HCT116 (cell line): Measurements from ENCODE around the gene NUP133. TPM values are rescaled to one million over a fixed set of nuclear protein-coding genes. Genes with fewer than 3 reads are reported as not detected.

Experiments
- ATAC-seq: fragments of 200-7000 bp; cut with Tn5 transposase; 2 replicates; pipeline ENCODE4 v1.9.1; 2020; ENCODE audit warnings: mild to moderate bottlenecking, moderate library complexity
- BruUV-seq: library from RNA; stranded (reverse); fragments of 400-500 nt; replicated peaks from 2 replicates; lab custom pipeline; 2021; lab: Mats Ljungman, UMichigan
- CTCF ChIA-PET: fragments of 300-600 bp; sonication (Branson Sonifier 250); formaldehyde crosslinking; loops from one replicate; lab custom pipeline; 2021; ENCODE audit warnings: antibody characterized with exemption; lab: Charles Lee
- POLR2A ChIA-PET: fragments of 300-600, 350-600 bp; sonication (Branson Sonifier 250); formaldehyde crosslinking; loops from one replicate; lab custom pipeline; 2021; ENCODE audit warnings: antibody characterized with exemption; lab: Charles Lee
- RAD21 ChIA-PET, 2 experiments: fragments of 300-600 bp; sonication (Branson Sonifier 250); formaldehyde crosslinking; loops; one replicate each; lab custom pipeline; 2023; ENCODE audit warnings: low total read pairs in 2 of 2; ENCODE audit not compliant: uncharacterized antibody in 2 of 2, unreplicated experiment in 2 of 2, low non-redundant PET in 1 of 2; lab: Charles Lee
- DNase-seq: peaks from one replicate; pipeline ENCODE4 v3.0.0-alpha.2; 2010; ENCODE audit warnings: low read depth, low spot score
- H2AFZ ChIP-seq: fragments of 200-600 bp; shearing (Covaris generic), sonication (generic); 2 replicates; pipeline ENCODE4 v1.6.1; 2017; ENCODE audit warnings: low read depth, mixed run types, mixed read lengths, antibody characterized with exemption, low read length; ENCODE audit not compliant: poor library complexity, severe bottlenecking
- H3K27ac ChIP-seq: 2 replicates; pipeline ENCODE4 v1.5.1; 2012; ENCODE audit warnings: low read depth, low read length
- H3K27me3 ChIP-seq: fragments of 200-600 bp; sonication (generic); 2 replicates; pipeline ENCODE4 v1.6.1; 2016; ENCODE audit warnings: mixed run types, low read length, mixed read lengths; ENCODE audit not compliant: insufficient read depth
- H3K36me3 ChIP-seq, 2 experiments: fragments of 200-500 bp in 1 of 2; fragments of 200-600 bp in 1 of 2; sonication (Bioruptor generic) in 1 of 2; sonication (generic) in 1 of 2; 2 replicates each; pipeline versions ENCODE4 v1.5.1 to v1.6.1; 2014 to 2016; ENCODE audit warnings: low read length in 2 of 2, inconsistent platforms in 1 of 2, mixed read lengths in 1 of 2, mixed run types in 1 of 2; ENCODE audit not compliant: insufficient read depth in 2 of 2, control insufficient read depth in 1 of 2
- H3K4me1 ChIP-seq, 2 experiments: fragments of 200-600 bp in 1 of 2; sonication (generic) in 1 of 2; 2 replicates each; pipeline versions ENCODE4 v1.5.1 to v1.6.1; 2012 to 2017; ENCODE audit warnings: low read length in 2 of 2, inconsistent platforms in 1 of 2, mild to moderate bottlenecking in 1 of 2, mixed read lengths in 1 of 2, mixed run types in 1 of 2, moderate library complexity in 1 of 2; ENCODE audit not compliant: insufficient read depth in 2 of 2, control insufficient read depth in 1 of 2
- H3K4me2 ChIP-seq: fragments of 200-600 bp; sonication (generic); 2 replicates; pipeline ENCODE4 v1.6.1; 2017; ENCODE audit warnings: mixed run types, low read length, mixed read lengths
- H3K4me3 ChIP-seq, 2 experiments: fragments of 200-600 bp in 1 of 2; sonication (generic) in 1 of 2; replicated peaks in 1 of 2; 2 replicates each; pipeline ENCODE4 v1.5.1; 2011 to 2016; ENCODE audit warnings: low read length in 2 of 2, control low read depth in 1 of 2, low read depth in 1 of 2, mild to moderate bottlenecking in 1 of 2, mixed read lengths in 1 of 2, mixed run types in 1 of 2
- H3K79me2 ChIP-seq: fragments of 200-600 bp; sonication (generic); 2 replicates; pipeline ENCODE4 v1.6.1; 2017; ENCODE audit warnings: mild to moderate bottlenecking, mixed run types, low read length, moderate library complexity, mixed read lengths; ENCODE audit not compliant: insufficient read depth
- H3K9ac ChIP-seq: fragments of 200-600 bp; sonication (generic); 2 replicates; pipeline ENCODE4 v1.6.1; 2016; ENCODE audit warnings: low read length, mixed read lengths
- H3K9me2 ChIP-seq: fragments of 200-600 bp; sonication (generic), shearing (Covaris generic); 2 replicates; pipeline ENCODE4 v1.6.1; 2017; ENCODE audit warnings: mixed run types, mild to moderate bottlenecking, moderate library complexity; ENCODE audit not compliant: insufficient read depth
- H3K9me3 ChIP-seq, 2 experiments: fragments of 200-500 bp in 1 of 2; fragments of 200-600 bp in 1 of 2; sonication (Bioruptor generic) in 1 of 2; sonication (generic) in 1 of 2; 2 replicates each; pipeline ENCODE4 v1.6.1; 2014 to 2017; ENCODE audit warnings: low read length in 2 of 2, mixed read lengths in 2 of 2, inconsistent platforms in 1 of 2, low read depth in 1 of 2, mild to moderate bottlenecking in 1 of 2, mixed run types in 1 of 2, moderate library complexity in 1 of 2; ENCODE audit not compliant: control insufficient read depth in 1 of 2, insufficient read depth in 1 of 2
- H4K20me1 ChIP-seq: fragments of 200-600 bp; sonication (generic), shearing (Covaris generic); 2 replicates; pipeline ENCODE4 v1.6.1; 2017; ENCODE audit warnings: mixed run types, mild to moderate bottlenecking, moderate library complexity; ENCODE audit not compliant: insufficient read depth
- EZH2 ChIP-seq: fragments of 200-600 bp; sonication (generic); IDR thresholded peaks from 2 replicates; pipeline ENCODE4 v1.6.1; 2017; ENCODE audit warnings: antibody characterized with exemption, mixed run types
- RAD21 ChIP-seq: IDR thresholded peaks from 2 replicates; pipeline ENCODE4 v1.6.1; 2012; ENCODE audit warnings: low read depth, mild to moderate bottlenecking
- TCF7L2 ChIP-seq: IDR thresholded peaks from 2 replicates; pipeline ENCODE4 v1.7.0; 2011; ENCODE audit warnings: borderline replicate concordance, inconsistent platforms; ENCODE audit not compliant: insufficient read depth, insufficient read length; ENCODE audit errors: extremely low read depth
- ZNF274 ChIP-seq: fragments of 200-500 bp; sonication (Bioruptor generic); IDR thresholded peaks from 2 replicates; pipeline ENCODE4 v1.6.1; 2014; ENCODE audit warnings: mild to moderate bottlenecking, low read depth, low read length, inconsistent platforms
- intact Hi-C: fragments of 100-400 bp; cut with micrococcal nuclease; formaldehyde crosslinking; loops from 2 replicates; pipeline ENCODE4 v1.10.0; 2022
- total RNA-seq: library from RNA; stranded (reverse); gene quantifications from one replicate; pipeline ENCODE4 v1.2.1, GENCODE V29; 2021; ENCODE audit not compliant: unreplicated experiment

The NUP133 gene
- total RNA-seq, 1 experiment from 2014 or later = 52.5 TPM

DNA sequence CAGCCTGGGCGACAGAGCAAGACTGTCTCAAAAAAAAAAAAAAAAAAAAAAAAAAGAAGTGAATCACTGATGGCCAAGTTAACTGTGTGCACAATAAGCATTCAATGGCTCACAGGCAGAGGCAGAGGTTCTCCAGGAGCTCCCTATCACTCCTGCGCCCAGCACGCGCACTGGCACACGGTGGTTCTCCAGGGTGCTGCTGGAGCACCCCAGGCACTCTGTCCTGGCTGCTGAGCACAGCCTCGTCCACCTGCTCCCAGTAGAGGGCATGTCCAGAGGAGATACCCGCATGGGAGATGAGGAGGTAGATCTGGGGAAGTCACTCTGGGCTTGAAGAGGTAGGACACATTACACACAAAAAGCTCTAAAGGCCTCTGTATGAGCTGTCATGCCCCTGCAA is 21.5 kb upstream of the NUP133 start:
- Histone ChIP-seq H3K4me3 (no peak overlapping the region), H3K9me3 (no peaks in the 10 kb centered on the region), H3K36me3 (peaks cover 0 to 3% of the 10 kb centered on the region in 2 experiments; a peak in 1 of 4 replicates), H3K27me3 (no peaks in the 10 kb centered on the region), H3K4me2 (no peak overlapping the region), H3K9ac (no peak overlapping the region), H3K79me2 (no peaks in the 10 kb centered on the region), H3K4me1 (no peaks in the 10 kb centered on the region), H4K20me1 (no peaks in the 10 kb centered on the region), H3K27ac (no peak overlapping the region), H2AFZ (no peak overlapping the region), H3K9me2 (no peaks in the 10 kb centered on the region)
- POLR2A ChIA-PET = no interaction called here
- RAD21 ChIA-PET = no interaction called here
- intact Hi-C loops = no loop called here
- no TSS peak for BruUV-seq
- ATAC-seq (no peak), DNase-seq (no peak)
- CTCF ChIA-PET = no interaction called here
- TF ChIP-seq TCF7L2 (no peak), EZH2 (no peak)

DNA sequence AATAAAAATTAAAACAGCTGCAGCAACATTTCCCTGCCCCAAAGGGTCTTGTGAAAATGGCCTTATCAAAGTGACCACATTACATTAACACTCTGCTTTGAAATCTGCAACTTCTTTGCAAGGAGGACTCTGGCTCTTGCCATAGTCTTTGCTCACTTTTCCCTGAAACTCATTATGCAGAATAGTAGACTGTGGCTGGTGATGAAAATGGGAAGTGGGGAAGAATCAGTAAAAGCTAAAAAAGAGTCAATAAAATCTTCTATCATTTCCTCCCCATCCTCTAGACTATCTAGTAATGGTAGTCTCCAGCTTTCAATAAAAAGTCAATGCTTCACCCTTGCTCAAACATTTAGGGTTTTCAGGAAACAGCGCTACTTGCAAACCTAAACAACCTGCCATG is 18.6 kb upstream of the NUP133 start:
- CTCF ChIA-PET = interaction anchor here (1.4 kb wide), 1 partner anchor 45 kb away, joined by 5 read pairs; no protein-coding TSS in a partner anchor
- DNase-seq (no peak), ATAC-seq (no peak)
- H3K9me3 ChIP-seq = no peaks in the 10 kb centered on the region
- H3K9ac ChIP-seq = no peak overlapping the region
- no peak overlapping the region for H3K27ac ChIP-seq
- TF ChIP-seq ZNF274 = no peak
- no peak for TF ChIP-seq RAD21
- TF ChIP-seq TCF7L2 = no peak
- no peaks in the 10 kb centered on the region for H3K4me1 ChIP-seq
- no peaks in the 10 kb centered on the region for H3K9me2 ChIP-seq
- RAD21 ChIA-PET = no interaction called here
- H3K36me3 ChIP-seq = peaks cover 0 to 3% of the 10 kb centered on the region in 2 experiments; a peak in 2 of 4 replicates
- no TSS peak for BruUV-seq
- no peak overlapping the region for H3K4me3 ChIP-seq
- intact Hi-C loops = no loop called here
- no peaks in the 10 kb centered on the region for H3K27me3 ChIP-seq
- POLR2A ChIA-PET = no interaction called here
- no peak overlapping the region for H3K4me2 ChIP-seq
- no peaks in the 10 kb centered on the region for H3K79me2 ChIP-seq
- H4K20me1 ChIP-seq = no peaks in the 10 kb centered on the region
- no peak overlapping the region for H2AFZ ChIP-seq
